H9 (cell line): Measurements from ENCODE around the gene UTS2B. TPM values are rescaled to one million over a fixed set of nuclear protein-coding genes. Genes with fewer than 3 reads are reported as not detected.
A peak's percentile ranks its signal among the peaks of the same experiment; 100 is the strongest.

Experiments
- DNase-seq: peaks from one replicate; pipeline ENCODE4 v3.0.0-alpha.2; 2017
- H2AFZ ChIP-seq: one replicate; pipeline ENCODE4 v1.6.1; 2013; ENCODE audit warnings: mild to moderate bottlenecking, low read length, control low read depth, moderate library complexity
- H2AK5ac ChIP-seq: 2 replicates; pipeline ENCODE4 v1.6.1; 2013; ENCODE audit warnings: low read length, control low read depth, mixed read lengths; ENCODE audit not compliant: insufficient read length
- H2BK120ac ChIP-seq: one replicate; pipeline ENCODE4 v1.6.1; 2013; ENCODE audit warnings: low read depth, mild to moderate bottlenecking, low read length, control low read depth, inconsistent platforms; ENCODE audit not compliant: poor library complexity, severe bottlenecking
- H2BK12ac ChIP-seq: 2 replicates; pipeline ENCODE4 v1.6.1; 2013; ENCODE audit warnings: low read length, control low read depth, mixed read lengths, low read depth; ENCODE audit not compliant: insufficient read length
- H2BK15ac ChIP-seq: 2 replicates; pipeline ENCODE4 v1.6.1; 2013; ENCODE audit warnings: low read depth, low read length, control low read depth
- H2BK20ac ChIP-seq: one replicate; pipeline ENCODE4 v1.6.1; 2013; ENCODE audit warnings: low read depth, mild to moderate bottlenecking, low read length, control low read depth, inconsistent platforms; ENCODE audit not compliant: poor library complexity, severe bottlenecking
- H2BK5ac ChIP-seq: 2 replicates; pipeline ENCODE4 v1.6.1; 2013; ENCODE audit warnings: low read length, control low read depth, mixed read lengths; ENCODE audit not compliant: insufficient read length
- H3K14ac ChIP-seq: 2 replicates; pipeline ENCODE4 v1.6.1; 2013; ENCODE audit warnings: low read length, control low read depth; ENCODE audit not compliant: insufficient read depth
- H3K18ac ChIP-seq: 2 replicates; pipeline ENCODE4 v1.6.1; 2013; ENCODE audit warnings: low read depth, mild to moderate bottlenecking, mixed read lengths, low read length, control low read depth; ENCODE audit not compliant: insufficient read length
- H3K23ac ChIP-seq: 2 replicates; pipeline ENCODE4 v1.6.1; 2013; ENCODE audit warnings: low read length, control low read depth, mixed read lengths, low read depth; ENCODE audit not compliant: insufficient read length
- H3K23me2 ChIP-seq: 2 replicates; pipeline ENCODE4 v1.6.1; 2013; ENCODE audit warnings: low read depth, mild to moderate bottlenecking, mixed read lengths, low read length, control low read depth; ENCODE audit not compliant: insufficient read length, poor library complexity, severe bottlenecking
- H3K27ac ChIP-seq: 2 replicates; pipeline ENCODE4 v1.5.1; 2013; ENCODE audit warnings: low read length, control low read depth, mixed read lengths, low read depth; ENCODE audit not compliant: insufficient read length
- H3K27me3 ChIP-seq: 2 replicates; pipeline ENCODE4 v1.6.1; 2013; ENCODE audit warnings: low read length, control low read depth, inconsistent platforms; ENCODE audit not compliant: insufficient read depth
- H3K4ac ChIP-seq: 2 replicates; pipeline ENCODE4 v1.6.1; 2013; ENCODE audit warnings: low read depth, mild to moderate bottlenecking, control low read depth, inconsistent platforms, low read length, moderate library complexity
- H3K4me1 ChIP-seq: 2 replicates; pipeline ENCODE4 v1.6.1; 2013; ENCODE audit warnings: low read length, control low read depth, inconsistent platforms; ENCODE audit not compliant: insufficient read depth
- H3K4me2 ChIP-seq: 2 replicates; pipeline ENCODE4 v1.6.1; 2013; ENCODE audit warnings: low read length, control low read depth, mixed read lengths; ENCODE audit not compliant: insufficient read length, insufficient read depth
- H3K56ac ChIP-seq: 2 replicates; pipeline ENCODE4 v1.6.1; 2013; ENCODE audit warnings: low read depth, mild to moderate bottlenecking, mixed read lengths, low read length, control low read depth; ENCODE audit not compliant: insufficient read length
- H3K79me1 ChIP-seq: 2 replicates; pipeline ENCODE4 v1.6.1; 2013; ENCODE audit warnings: low read depth, mild to moderate bottlenecking, moderate library complexity, low read length, control low read depth, inconsistent platforms; ENCODE audit not compliant: insufficient read depth, poor library complexity, severe bottlenecking
- H3K79me2 ChIP-seq: 2 replicates; pipeline ENCODE4 v1.6.1; 2013; ENCODE audit warnings: low read length, control low read depth, inconsistent platforms; ENCODE audit not compliant: insufficient read depth
- H3K9ac ChIP-seq: 2 replicates; pipeline ENCODE4 v1.6.1; 2013; ENCODE audit warnings: low read length, control low read depth, mixed read lengths; ENCODE audit not compliant: insufficient read length; ENCODE audit errors: extremely low read depth
- H3K9me3 ChIP-seq: one replicate; pipeline ENCODE4 v1.6.1; 2013; ENCODE audit warnings: low read depth, low read length, inconsistent platforms; ENCODE audit not compliant: control insufficient read depth
- H3T11ph ChIP-seq: one replicate; pipeline ENCODE4 v1.6.1; 2013; ENCODE audit warnings: mild to moderate bottlenecking, low read length, control low read depth, inconsistent platforms
- H4K20me1 ChIP-seq: one replicate; pipeline ENCODE4 v1.6.1; 2013; ENCODE audit not compliant: control insufficient read depth, insufficient read length, insufficient read depth
- H4K5ac ChIP-seq: 2 replicates; pipeline ENCODE4 v1.6.1; 2013; ENCODE audit warnings: low read depth, mild to moderate bottlenecking, mixed read lengths, low read length, control low read depth; ENCODE audit not compliant: insufficient read length
- H4K8ac ChIP-seq: replicated peaks from 2 replicates; pipeline ENCODE4 v1.6.1; 2013; ENCODE audit warnings: low read length, control low read depth, mixed read lengths, low read depth; ENCODE audit not compliant: insufficient read length
- H4K91ac ChIP-seq: 2 replicates; pipeline ENCODE4 v1.6.1; 2013; ENCODE audit warnings: low read depth, mild to moderate bottlenecking, moderate library complexity, mixed read lengths, low read length, control low read depth; ENCODE audit not compliant: insufficient read length
- H3K27ac Mint-ChIP-seq, 3 experiments: 2 replicates in 2 of 3; 3 replicates in 1 of 3; pipeline ENCODE4 v1.8.0; 2020 to 2021; ENCODE audit warnings: mixed read lengths in 3 of 3, mild to moderate bottlenecking in 1 of 3, moderate library complexity in 1 of 3
- H3K27me3 Mint-ChIP-seq: 2 replicates; pipeline ENCODE4 v1.8.0; 2021; ENCODE audit warnings: low read depth, mild to moderate bottlenecking, moderate library complexity, mixed read lengths
- H3K36me3 Mint-ChIP-seq, 3 experiments: 2 replicates in 2 of 3; 3 replicates in 1 of 3; pipeline ENCODE4 v1.8.0; 2020 to 2021; ENCODE audit warnings: low read depth in 3 of 3, mixed read lengths in 3 of 3; ENCODE audit not compliant: insufficient read depth in 1 of 3
- H3K4me1 Mint-ChIP-seq, 2 experiments: 2 replicates each; pipeline ENCODE4 v1.8.0; 2020; ENCODE audit warnings: mixed read lengths in 2 of 2
- H3K4me3 Mint-ChIP-seq, 2 experiments: 2 replicates in 1 of 2; 3 replicates in 1 of 2; pipeline ENCODE4 v1.8.0; 2020 to 2021; ENCODE audit warnings: mild to moderate bottlenecking in 2 of 2, mixed read lengths in 2 of 2, moderate library complexity in 1 of 2
- H3K9me3 Mint-ChIP-seq, 2 experiments: 2 replicates in 1 of 2; 3 replicates in 1 of 2; pipeline ENCODE4 v1.8.0; 2020; ENCODE audit warnings: mild to moderate bottlenecking in 2 of 2, mixed read lengths in 2 of 2, moderate library complexity in 1 of 2
- CTCF ChIP-seq: fragments of 200-600 bp; sonication (generic); conservative IDR thresholded peaks from 3 replicates; pipeline ENCODE4 v1.8.0; 2021; ENCODE audit warnings: antibody characterized with exemption, mild to moderate bottlenecking
- WGBS: extraction: QIAGEN DNeasy Blood & Tissue Kit; methylation state at CpG from one replicate; pipeline ENCODE4 v1.1.7; 2013; ENCODE audit warnings: missing lambda C conversion rate, low lambda C conversion rate, mixed read lengths; ENCODE audit not compliant: insufficient read length; ENCODE audit errors: extremely low coverage; 5-methylcytosine and 5-hydroxymethylcytosine counted together
- total RNA-seq: library from RNA; stranded (reverse); gene quantifications from 2 replicates; pipeline ENCODE4 v1.2.1, GENCODE V29; 2021

The UTS2B gene
- total RNA-seq, 1 experiment from 2014 or later: 0.09 TPM

GRCh38 chr3:191369616-191370010 lies 39.3 kb upstream of the UTS2B start:
- Histone ChIP-seq H3K27me3 (no peaks in the 10 kb centered on the region), H3K4ac (no peak overlapping the region), H3T11ph (no peak overlapping the region), H3K14ac (no peak overlapping the region), H2BK120ac (no peak overlapping the region), H4K20me1 (no peaks in the 10 kb centered on the region), H3K27ac (peak overlapping the region; percentile 88), H3K79me2 (no peaks in the 10 kb centered on the region), H2BK12ac (no peak overlapping the region), H2AK5ac (no peak overlapping the region), H4K5ac (no peak overlapping the region), H4K8ac (no peak overlapping the region), H3K4me2 (peak overlapping the region; percentile 20), H2BK5ac (no peak overlapping the region), H3K56ac (no peak overlapping the region), H3K23ac (no peak overlapping the region), H3K9me3 (no peaks in the 10 kb centered on the region), H4K91ac (no peak overlapping the region), H3K9ac (no peak overlapping the region), H3K79me1 (no peaks in the 10 kb centered on the region), H3K4me1 (peaks cover 8% of the 10 kb centered on the region; the same call in 1 of the 2 replicates), H2AFZ (no peak overlapping the region), H3K18ac (no peak overlapping the region), H2BK15ac (no peak overlapping the region), H3K23me2 (no peaks in the 10 kb centered on the region), H2BK20ac (no peak overlapping the region)
- no CpG with 5 or more reads among the region's 2 CpGs for WGBS
- H3K27me3 Mint-ChIP-seq: no peaks in the 10 kb centered on the region
- peaks cover 38 to 48% of the 10 kb centered on the region in 2 experiments for H3K4me1 Mint-ChIP-seq
- H3K27ac Mint-ChIP-seq: peak overlapping the region in 1 of 3 experiments; percentile 92; a peak in 2 of 7 replicates
- H3K4me3 Mint-ChIP-seq: no peak overlapping the region
- no peak for DNase-seq
- no peaks in the 10 kb centered on the region for H3K9me3 Mint-ChIP-seq
- no peak for TF ChIP-seq CTCF
- H3K36me3 Mint-ChIP-seq: peaks cover 4 to 7% (median 6%) of the 10 kb centered on the region in 3 experiments; a peak in 6 of 7 replicates
